Neural crest cell (in vitro differentiated cells): ENCODE results near the gene LRRC58. TPM values are rescaled to one million over a fixed set of nuclear protein-coding genes. Genes with fewer than 3 reads are reported as not detected.
A peak's percentile ranks its signal among the peaks of the same experiment; 100 is the strongest.
"Not testable (repeated sequence)": the region's sequence is repeated elsewhere in the genome, so short reads cannot be mapped to it uniquely, and the experiment has no call there.

Source experiments
- DNase-seq: peaks from one replicate; pipeline ENCODE4 v3.0.0; 2021; ENCODE audit warnings: low read depth, mixed read lengths, low spot score
- H3K27ac Mint-ChIP-seq: one replicate; pipeline ENCODE4 v1.8.0; 2021; ENCODE audit warnings: mild to moderate bottlenecking, mixed read lengths; ENCODE audit not compliant: unreplicated experiment
- H3K27me3 Mint-ChIP-seq: 2 replicates; pipeline ENCODE4 v1.8.0; 2021; ENCODE audit warnings: low read depth, mild to moderate bottlenecking, mixed read lengths
- H3K36me3 Mint-ChIP-seq: 2 replicates; pipeline ENCODE4 v1.8.0; 2021; ENCODE audit warnings: low read depth, mild to moderate bottlenecking, mixed read lengths
- H3K4me1 Mint-ChIP-seq: 2 replicates; pipeline ENCODE4 v1.8.0; 2021; ENCODE audit warnings: mixed read lengths
- H3K4me3 Mint-ChIP-seq: one replicate; pipeline ENCODE4 v1.8.0; 2021; ENCODE audit warnings: mild to moderate bottlenecking, mixed read lengths
- H3K9me3 Mint-ChIP-seq: 2 replicates; pipeline ENCODE4 v1.8.0; 2021; ENCODE audit warnings: mixed read lengths
- CTCF ChIP-seq: fragments of 200-600 bp; sonication (generic); conservative IDR thresholded peaks from 2 replicates; pipeline ENCODE4 v1.5.0; 2021; ENCODE audit warnings: antibody characterized with exemption, mild to moderate bottlenecking
- total RNA-seq: library from RNA; stranded (reverse); gene quantifications from 2 replicates; pipeline ENCODE4 v1.2.1, GENCODE V29; 2021

The LRRC58 gene
- total RNA-seq, 1 donor from 2014 or later: 25.6 TPM

GRCh38 chr3:120299403-120299802 lies 49.8 kb downstream of the LRRC58 start:
- TF ChIP-seq CTCF: no peak
- Mint-ChIP-seq H3K36me3 (peaks cover 8% of the 10 kb centered on the region), H3K4me1 (peaks cover 8% of the 10 kb centered on the region), H3K4me3 (no peak overlapping the region), H3K27me3 (no peaks in the 10 kb centered on the region), H3K9me3 (peaks cover 7% of the 10 kb centered on the region), H3K27ac (no peak overlapping the region)
- no peak for DNase-seq

- no peak overlapping the region for H3K4me3 Mint-ChIP-seq
- no peak for TF ChIP-seq CTCF
- no peak overlapping the region for H3K27ac Mint-ChIP-seq
- H3K27me3 Mint-ChIP-seq: no peaks in the 10 kb centered on the region
- DNase-seq: no peak
- peaks cover 8% of the 10 kb centered on the region for H3K36me3 Mint-ChIP-seq
- peaks cover 10% of the 10 kb centered on the region for H3K9me3 Mint-ChIP-seq
- H3K4me1 Mint-ChIP-seq: peaks cover 8% of the 10 kb centered on the region
Measured at GRCh38 chr3:120298996-120299395, 50.2 kb downstream of the LRRC58 start.

- H3K4me3 Mint-ChIP-seq, DNase-seq, H3K27me3 Mint-ChIP-seq, H3K27ac Mint-ChIP-seq, H3K4me1 Mint-ChIP-seq: not testable (repeated sequence)
- Mint-ChIP-seq H3K36me3 (peaks cover 21% of the 10 kb centered on the region), H3K9me3 (peaks cover 23% of the 10 kb centered on the region)
Measured at GRCh38 chr3:120291552-120291951, 57.6 kb downstream of the LRRC58 start.

- Mint-ChIP-seq H3K27ac (no peak overlapping the region), H3K27me3 (peaks cover 17% of the 10 kb centered on the region), H3K4me1 (peaks cover 2% of the 10 kb centered on the region), H3K9me3 (peaks cover 18% of the 10 kb centered on the region), H3K36me3 (peaks cover 17% of the 10 kb centered on the region), H3K4me3 (no peak overlapping the region)
- TF ChIP-seq CTCF: no peak
- DNase-seq: no peak
Measured at GRCh38 chr3:120289636-120290035, 59.5 kb downstream of the LRRC58 start.

- Mint-ChIP-seq H3K4me1 (peaks cover 4% of the 10 kb centered on the region), H3K9me3 (peaks cover 5% of the 10 kb centered on the region), H3K36me3 (peaks cover 4% of the 10 kb centered on the region), H3K27ac (no peak overlapping the region), H3K27me3 (peaks cover 37% of the 10 kb centered on the region), H3K4me3 (peak overlapping the region; percentile 4)
- no peak for DNase-seq
- no peak for TF ChIP-seq CTCF
Measured at GRCh38 chr3:120286465-120286864, 62.7 kb downstream of the LRRC58 start.

GRCh38 chr3:120285508-120285841 lies 63.7 kb downstream of the LRRC58 start:
- no peak for TF ChIP-seq CTCF
- no peak overlapping the region for H3K27ac Mint-ChIP-seq

More at GRCh38 chr3:120285508-120285841, 63.7 kb downstream of the LRRC58 start:
- Mint-ChIP-seq H3K4me3 (peak overlapping the region; percentile 54), H3K9me3 (peaks cover 2% of the 10 kb centered on the region), H3K36me3 (peaks cover 4% of the 10 kb centered on the region), H3K27me3 (peaks cover 37% of the 10 kb centered on the region), H3K4me1 (peaks cover 4% of the 10 kb centered on the region)
- DNase-seq: no peak
